PFSK-1 (cell line): ENCODE data around the gene COX18.

ENCODE experiments used
- FOXP2 ChIP-seq: optimal IDR thresholded peaks from 2 replicates; pipeline ENCODE3; 2011; ENCODE audit warnings: borderline replicate concordance, control low read depth, inconsistent platforms; ENCODE audit not compliant: insufficient read depth; ENCODE audit errors: extremely low read length, extremely low read depth
- POLR2AphosphoS5 ChIP-seq: IDR thresholded peaks from 2 replicates; pipeline ENCODE4 v1.6.1; 2012; ENCODE audit warnings: low read depth, mild to moderate bottlenecking, control low read depth, low read length, moderate library complexity
- REST ChIP-seq, 2 experiments: IDR thresholded peaks; 2 replicates each; pipeline versions ENCODE4 v1.6.1 to v1.8.0; 2011 to 2012; ENCODE audit warnings: low read depth in 2 of 2, low read length in 2 of 2, control low read depth in 1 of 2, inconsistent platforms in 1 of 2, mild to moderate bottlenecking in 1 of 2, moderate library complexity in 1 of 2; ENCODE audit not compliant: insufficient read depth in 1 of 2
- SIN3A ChIP-seq: IDR thresholded peaks from 2 replicates; pipeline ENCODE4 v1.6.1; 2012; ENCODE audit warnings: mild to moderate bottlenecking, low read length, moderate library complexity, borderline replicate concordance; ENCODE audit not compliant: insufficient read depth
- TAF1 ChIP-seq: IDR thresholded peaks from 2 replicates; pipeline ENCODE4 v1.6.1; 2012; ENCODE audit warnings: low read length, control low read depth, borderline replicate concordance; ENCODE audit not compliant: insufficient read depth

The COX18 gene

GRCh38 chr4:73098713-73099112, 29.2 kb upstream of the COX18 start:
- TF ChIP-seq SIN3A: no peak
- no peak for TF ChIP-seq POLR2AphosphoS5
- no peak for TF ChIP-seq REST (IDR thresholded peaks at IDR 0.05; ENCODE audit: insufficient read depth in 1 of 2, low read depth in 2 of 2, low read length in 2 of 2)
- TF ChIP-seq FOXP2: no peak
- no peak for TF ChIP-seq TAF1

DNA sequence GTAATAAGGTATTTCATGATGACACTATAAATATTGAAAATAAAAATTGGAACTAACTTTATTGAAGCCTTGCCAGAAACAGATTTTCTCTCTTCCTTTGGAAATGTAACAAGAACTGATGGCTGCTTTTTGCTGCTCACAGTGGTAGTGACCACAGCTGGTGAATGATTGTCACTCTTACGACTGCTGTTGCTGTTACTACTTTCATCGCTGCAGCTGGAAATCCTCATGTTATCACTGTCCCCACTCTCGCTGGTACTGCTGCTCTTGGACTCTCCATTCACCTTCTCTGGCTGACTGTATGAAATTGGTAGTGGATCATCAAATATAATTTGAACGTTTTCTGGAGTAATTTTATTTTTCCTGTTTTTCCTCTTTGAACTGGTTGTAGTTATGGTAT, 28.5 kb upstream of the COX18 start:
- TF ChIP-seq SIN3A: no peak
- TF ChIP-seq POLR2AphosphoS5: no peak
- TF ChIP-seq TAF1: no peak
- no peak for TF ChIP-seq FOXP2
- TF ChIP-seq REST (IDR thresholded peaks at IDR 0.05; ENCODE audit: insufficient read depth in 1 of 2, low read depth in 2 of 2, low read length in 2 of 2): no peak

DNA sequence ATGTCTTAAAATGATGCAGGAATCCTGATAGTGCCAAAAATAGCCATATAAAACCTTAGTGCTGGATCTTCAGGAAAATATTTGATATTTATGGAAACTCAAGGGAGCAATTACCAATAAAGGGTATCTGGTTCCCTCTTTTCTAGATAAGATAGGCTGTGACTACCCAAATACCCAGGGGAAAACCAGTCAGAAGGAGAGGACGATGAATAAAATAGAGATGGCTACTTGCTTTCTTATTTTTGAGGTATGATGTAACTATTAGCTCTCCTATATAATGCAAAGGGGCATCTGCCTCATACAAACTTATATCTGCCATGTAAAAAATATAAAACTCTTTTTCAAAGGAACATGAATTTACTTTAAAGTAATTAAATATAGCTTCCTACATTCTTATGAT, 23.4 kb upstream of the COX18 start:
- no peak for TF ChIP-seq SIN3A

DNA sequence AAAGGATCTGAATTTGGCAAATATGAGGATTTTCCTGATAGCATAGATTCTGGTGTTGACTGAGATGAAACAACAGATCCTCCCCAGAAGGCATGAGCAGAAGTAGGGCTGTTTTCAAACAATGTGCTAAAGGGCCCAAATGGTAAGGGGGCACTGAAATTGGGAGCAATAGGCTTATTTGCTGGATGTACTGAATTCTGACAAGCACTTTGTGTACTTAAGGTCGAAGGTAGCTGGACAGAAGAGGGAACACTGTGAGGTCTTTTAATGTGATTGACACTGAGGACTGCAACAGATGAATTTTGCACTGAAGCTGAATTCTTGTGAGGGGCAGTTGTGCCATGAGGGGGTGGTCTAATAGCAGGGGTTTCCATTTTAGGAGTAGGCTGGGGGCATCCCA, 21.2 kb upstream of the COX18 start:
- no peak for TF ChIP-seq FOXP2
- no peak for TF ChIP-seq SIN3A
- TF ChIP-seq REST (IDR thresholded peaks at IDR 0.05; ENCODE audit: insufficient read depth in 1 of 2, low read depth in 2 of 2, low read length in 2 of 2): no peak
- TF ChIP-seq POLR2AphosphoS5: no peak
- TF ChIP-seq TAF1: no peak

DNA sequence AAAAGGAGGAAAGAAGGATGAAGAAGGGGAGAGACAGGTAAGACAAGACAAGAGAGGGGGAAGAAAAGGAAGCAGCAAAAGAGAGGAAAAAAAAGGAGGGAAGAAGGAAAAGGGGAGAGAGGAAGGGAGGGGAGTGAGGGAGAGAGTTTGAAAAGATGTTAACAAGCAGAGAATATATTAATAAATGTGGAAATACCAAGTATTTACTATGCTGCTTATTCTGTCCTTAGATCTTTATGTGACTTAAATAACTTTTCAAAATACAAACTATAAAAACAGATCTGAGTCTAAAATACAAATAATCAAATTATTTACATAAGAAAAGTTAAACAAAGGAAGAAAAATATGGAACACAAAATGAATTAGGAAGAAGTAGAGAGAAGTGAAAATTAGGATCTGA, 18.4 kb upstream of the COX18 start:
- no peak for TF ChIP-seq TAF1
- TF ChIP-seq REST (IDR thresholded peaks at IDR 0.05; ENCODE audit: insufficient read depth in 1 of 2, low read depth in 2 of 2, low read length in 2 of 2): no peak
- no peak for TF ChIP-seq FOXP2
- no peak for TF ChIP-seq POLR2AphosphoS5
- TF ChIP-seq SIN3A: no peak
